Skeletal muscle satellite cell (primary cell): Measurements from ENCODE around the gene HLCS.

Experiments
- H3K27me3 ChIP-seq: 2 replicates; pipeline ENCODE4 v1.7.0; 2013; ENCODE audit warnings: low read length; ENCODE audit not compliant: control insufficient read depth, insufficient read depth
- H3K36me3 ChIP-seq: 2 replicates; pipeline ENCODE4 v1.7.0; 2013; ENCODE audit warnings: mild to moderate bottlenecking, control low read depth, low read length; ENCODE audit not compliant: insufficient read depth
- H3K4me1 ChIP-seq: 2 replicates; pipeline ENCODE4 v1.7.0; 2013; ENCODE audit warnings: low read length; ENCODE audit not compliant: control insufficient read depth, insufficient read depth
- H3K4me2 ChIP-seq: 2 replicates; pipeline ENCODE4 v1.7.0; 2013; ENCODE audit warnings: mild to moderate bottlenecking, low read length
- H3K4me3 ChIP-seq: 2 replicates; pipeline ENCODE4 v1.7.0; 2013; ENCODE audit warnings: low read length
- H3K9ac ChIP-seq: 2 replicates; pipeline ENCODE4 v1.7.0; 2013; ENCODE audit warnings: mild to moderate bottlenecking, low read depth, low read length, moderate library complexity
- H3K9me3 ChIP-seq: replicated peaks from 2 replicates; pipeline ENCODE4 v1.7.0; 2013; ENCODE audit warnings: mild to moderate bottlenecking, control low read depth, low read length

The HLCS gene

GRCh38 chr21:36791695-36792470 is 174.6 kb downstream of the HLCS start:
- H3K9ac ChIP-seq: no peak overlapping the region

DNA sequence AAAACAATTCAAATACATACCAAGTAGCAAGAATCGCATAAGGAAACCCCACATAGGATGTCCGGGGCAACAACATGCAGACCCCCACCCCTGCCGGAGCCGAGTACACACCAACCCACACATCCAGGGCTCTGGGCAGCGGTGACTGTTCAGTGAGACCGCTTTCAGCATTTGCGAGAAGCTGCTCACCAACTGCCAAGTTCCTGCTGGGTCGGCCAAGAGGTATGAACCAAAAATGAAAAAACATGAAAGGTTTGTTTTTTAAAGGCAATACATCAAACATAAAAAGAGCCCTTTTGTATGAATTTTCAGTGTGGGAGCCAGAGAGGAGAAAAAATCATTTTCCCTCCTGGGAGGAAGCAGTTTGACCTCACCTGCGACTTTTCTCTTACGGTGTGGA is 175.3 kb downstream of the HLCS start:
- no peaks in the 10 kb centered on the region for H3K27me3 ChIP-seq
- H3K36me3 ChIP-seq: no peaks in the 10 kb centered on the region
- H3K9ac ChIP-seq: no peak overlapping the region
- H3K4me2 ChIP-seq: no peak overlapping the region
- peaks cover under 1% of the 10 kb centered on the region for H3K9me3 ChIP-seq
- H3K4me3 ChIP-seq: no peak overlapping the region
- peaks cover 12% of the 10 kb centered on the region for H3K4me1 ChIP-seq

More at GRCh38 chr21:36791695-36792470, 174.6 kb downstream of the HLCS start:
- H3K4me3 ChIP-seq: no peak overlapping the region
- H3K9me3 ChIP-seq: peaks cover 6% of the 10 kb centered on the region
- H3K27me3 ChIP-seq: no peaks in the 10 kb centered on the region
- no peak overlapping the region for H3K4me2 ChIP-seq
- H3K4me1 ChIP-seq: peaks cover 12% of the 10 kb centered on the region
- H3K36me3 ChIP-seq: no peaks in the 10 kb centered on the region

- Histone ChIP-seq H3K9me3 (no peaks in the 10 kb centered on the region), H3K27me3 (no peaks in the 10 kb centered on the region), H3K4me1 (peaks cover 12% of the 10 kb centered on the region), H3K36me3 (no peaks in the 10 kb centered on the region), H3K9ac (no peak overlapping the region), H3K4me3 (no peak overlapping the region), H3K4me2 (no peak overlapping the region)
Observed at GRCh38 chr21:36790616-36791015, 175.9 kb downstream of the HLCS start.

GRCh38 chr21:36788120-36788638 is 178.3 kb downstream of the HLCS start:
- Histone ChIP-seq H3K9ac (no peak overlapping the region), H3K4me3 (no peak overlapping the region), H3K27me3 (no peaks in the 10 kb centered on the region), H3K9me3 (no peaks in the 10 kb centered on the region), H3K36me3 (no peaks in the 10 kb centered on the region), H3K4me2 (no peak overlapping the region), H3K4me1 (peaks cover 15% of the 10 kb centered on the region)

DNA sequence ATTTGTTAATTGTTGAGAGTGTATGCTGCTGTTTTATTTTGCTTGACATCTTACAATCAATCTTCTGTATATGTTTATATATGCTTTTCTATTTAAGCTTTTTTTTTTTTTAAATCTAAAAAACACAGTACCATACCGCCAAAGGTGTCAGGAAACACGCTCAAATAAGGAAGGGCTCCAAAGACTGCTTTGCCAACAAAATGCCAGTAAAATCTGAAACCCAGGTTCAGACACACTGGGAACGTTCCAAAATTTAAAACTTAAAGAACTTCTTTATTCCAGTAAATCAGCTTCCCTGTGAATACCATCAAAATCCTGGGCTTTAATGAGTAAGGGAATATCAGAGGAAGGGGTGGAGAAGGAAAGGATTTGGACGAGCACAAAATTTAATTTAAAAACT is 180.3 kb downstream of the HLCS start:
- Histone ChIP-seq H3K27me3 (no peaks in the 10 kb centered on the region), H3K4me3 (no peak overlapping the region), H3K4me1 (peaks cover 9% of the 10 kb centered on the region), H3K9me3 (no peaks in the 10 kb centered on the region), H3K4me2 (no peak overlapping the region), H3K9ac (no peak overlapping the region), H3K36me3 (no peaks in the 10 kb centered on the region)

GRCh38 chr21:36785615-36786014 is 180.9 kb downstream of the HLCS start:
- Histone ChIP-seq H3K36me3 (no peaks in the 10 kb centered on the region), H3K27me3 (no peaks in the 10 kb centered on the region), H3K9me3 (no peaks in the 10 kb centered on the region), H3K9ac (no peak overlapping the region), H3K4me3 (no peak overlapping the region), H3K4me1 (peaks cover 9% of the 10 kb centered on the region), H3K4me2 (no peak overlapping the region)

DNA sequence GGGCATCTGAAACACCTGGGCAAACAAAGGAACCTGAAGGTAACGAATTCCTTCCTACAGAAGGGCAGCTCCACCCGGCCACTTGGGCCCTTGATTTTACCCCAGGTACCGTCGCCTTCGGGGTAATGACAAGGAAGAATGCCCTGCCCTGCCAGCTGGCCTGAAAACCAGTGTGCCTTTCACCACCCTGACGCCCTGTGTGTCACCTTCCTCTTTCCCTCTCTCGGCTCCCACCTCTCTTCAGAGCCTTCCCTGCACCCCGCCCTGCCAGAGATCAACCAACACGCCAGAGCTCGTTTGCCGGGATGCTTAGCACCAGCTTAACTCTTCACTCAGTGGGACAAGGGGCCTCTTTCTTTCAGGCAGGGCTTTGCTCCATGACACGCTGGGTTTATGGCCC is 181.5 kb downstream of the HLCS start:
- Histone ChIP-seq H3K27me3 (no peaks in the 10 kb centered on the region), H3K9ac (no peak overlapping the region), H3K9me3 (no peaks in the 10 kb centered on the region), H3K4me2 (no peak overlapping the region), H3K36me3 (no peaks in the 10 kb centered on the region), H3K4me3 (no peak overlapping the region), H3K4me1 (peaks cover 9% of the 10 kb centered on the region)

DNA sequence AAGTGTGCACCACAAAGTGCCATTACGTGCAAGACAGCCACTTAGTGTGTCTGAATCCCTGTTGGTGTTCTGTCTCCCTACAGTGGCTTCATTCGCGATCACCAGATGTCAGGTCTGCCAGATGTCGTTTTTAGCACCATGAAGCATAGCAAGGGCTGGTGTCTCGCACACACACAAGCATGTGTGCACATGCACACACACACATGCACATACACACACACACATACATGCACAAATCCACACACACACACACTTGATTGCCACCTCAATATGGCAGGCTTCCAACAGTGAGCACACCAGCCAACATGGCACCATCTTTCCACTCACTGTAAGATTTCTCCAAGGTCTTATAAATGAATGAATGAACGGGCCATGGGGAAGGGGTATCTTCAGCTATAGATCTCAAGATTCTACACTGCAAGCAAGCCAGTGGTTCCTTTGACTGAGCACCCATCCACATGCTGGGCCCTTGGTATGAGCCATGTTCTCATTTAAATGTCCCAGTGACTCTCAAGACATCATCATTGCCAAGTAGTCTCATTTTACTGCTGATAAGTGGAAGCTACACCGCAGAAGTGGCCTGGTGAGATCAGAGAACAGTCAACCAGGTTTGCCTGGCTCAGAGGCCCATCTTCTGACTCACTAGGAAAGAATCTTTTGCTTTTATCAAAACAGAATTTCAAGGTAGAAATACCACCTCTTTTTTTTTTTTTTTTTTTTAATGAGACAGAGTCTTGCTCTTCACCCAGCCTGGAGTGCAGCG is 182.7 kb downstream of the HLCS start:
- Histone ChIP-seq H3K4me1 (peaks cover 9% of the 10 kb centered on the region), H3K4me3 (no peak overlapping the region), H3K4me2 (no peak overlapping the region), H3K36me3 (no peaks in the 10 kb centered on the region), H3K9ac (no peak overlapping the region), H3K9me3 (no peaks in the 10 kb centered on the region), H3K27me3 (no peaks in the 10 kb centered on the region)

GRCh38 chr21:36780861-36781260 is 185.6 kb downstream of the HLCS start:
- Histone ChIP-seq H3K4me3 (no peak overlapping the region), H3K36me3 (no peaks in the 10 kb centered on the region), H3K9ac (no peak overlapping the region), H3K27me3 (no peaks in the 10 kb centered on the region), H3K4me1 (peaks cover 3% of the 10 kb centered on the region), H3K4me2 (no peak overlapping the region), H3K9me3 (no peaks in the 10 kb centered on the region)

DNA sequence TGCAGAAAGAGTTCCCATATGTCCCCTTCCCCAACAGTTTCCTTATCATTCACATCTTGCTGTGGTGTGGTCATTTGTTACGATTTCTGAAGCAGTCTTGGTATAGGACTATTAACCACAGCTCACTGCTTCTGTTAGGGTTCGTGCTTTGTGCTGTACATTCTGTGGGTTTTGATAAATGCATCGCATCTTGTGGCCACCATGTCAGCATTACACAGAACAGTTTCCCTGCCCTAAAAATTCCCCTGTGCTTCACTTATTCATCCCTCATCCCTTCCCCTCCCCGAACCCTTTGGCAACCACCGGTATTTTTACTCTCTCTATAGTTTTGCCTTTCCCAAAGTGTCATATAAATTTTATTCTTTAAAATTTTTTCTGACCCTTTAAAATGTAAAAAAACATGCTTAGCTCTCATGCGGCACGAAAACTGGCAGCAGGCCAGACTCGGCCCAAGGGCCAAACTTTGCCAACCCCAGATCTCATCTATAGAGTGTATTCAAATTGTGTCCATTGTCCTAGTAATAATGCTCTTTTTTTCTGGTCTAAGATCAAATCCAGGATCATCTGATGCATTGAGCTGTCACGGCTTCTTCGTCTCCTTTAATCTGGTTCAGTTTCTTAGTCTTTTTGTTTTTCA is 189.4 kb downstream of the HLCS start:
- no peak overlapping the region for H3K4me2 ChIP-seq
- H3K36me3 ChIP-seq: no peaks in the 10 kb centered on the region
- H3K4me1 ChIP-seq: peaks cover 8% of the 10 kb centered on the region
- no peaks in the 10 kb centered on the region for H3K27me3 ChIP-seq
- H3K4me3 ChIP-seq: no peak overlapping the region
- no peak overlapping the region for H3K9ac ChIP-seq
- no peaks in the 10 kb centered on the region for H3K9me3 ChIP-seq

DNA sequence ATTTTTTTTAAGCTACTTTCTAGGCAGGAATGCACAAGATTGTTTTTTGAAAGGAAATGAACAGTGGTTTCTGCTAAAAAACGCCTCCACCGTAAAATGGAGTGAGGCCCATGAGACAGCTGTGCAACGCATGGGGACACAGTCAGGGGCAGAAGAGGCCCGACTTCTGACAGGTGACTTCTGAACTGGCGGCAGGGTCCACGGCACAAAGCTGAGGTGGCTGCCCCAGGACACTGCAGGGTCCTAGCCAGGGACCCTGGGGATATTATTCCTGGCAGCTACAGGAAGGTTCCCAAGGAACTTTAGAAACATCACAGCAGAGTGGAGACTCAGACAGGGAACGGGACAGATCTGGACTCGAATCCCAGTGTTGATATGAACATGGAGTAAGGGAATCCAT is 192.5 kb downstream of the HLCS start:
- H3K27me3 ChIP-seq: no peaks in the 10 kb centered on the region
- H3K4me3 ChIP-seq: no peak overlapping the region
- H3K9ac ChIP-seq: no peak overlapping the region
- peaks cover 8% of the 10 kb centered on the region for H3K4me1 ChIP-seq
- no peak overlapping the region for H3K4me2 ChIP-seq
- H3K36me3 ChIP-seq: no peaks in the 10 kb centered on the region
- no peaks in the 10 kb centered on the region for H3K9me3 ChIP-seq
